Erythroblast (primary cell): ENCODE data around the gene STK10.

ENCODE experiments used
- GATA1 ChIP-seq: IDR thresholded peaks from 2 replicates; pipeline ENCODE4 v1.6.1; 2011; ENCODE audit warnings: low read depth, mild to moderate bottlenecking, control low read depth, low read length, moderate library complexity
- POLR2A ChIP-seq: IDR thresholded peaks from 2 replicates; pipeline ENCODE4 v1.6.1; 2011; ENCODE audit warnings: mild to moderate bottlenecking, low read length

DNA sequence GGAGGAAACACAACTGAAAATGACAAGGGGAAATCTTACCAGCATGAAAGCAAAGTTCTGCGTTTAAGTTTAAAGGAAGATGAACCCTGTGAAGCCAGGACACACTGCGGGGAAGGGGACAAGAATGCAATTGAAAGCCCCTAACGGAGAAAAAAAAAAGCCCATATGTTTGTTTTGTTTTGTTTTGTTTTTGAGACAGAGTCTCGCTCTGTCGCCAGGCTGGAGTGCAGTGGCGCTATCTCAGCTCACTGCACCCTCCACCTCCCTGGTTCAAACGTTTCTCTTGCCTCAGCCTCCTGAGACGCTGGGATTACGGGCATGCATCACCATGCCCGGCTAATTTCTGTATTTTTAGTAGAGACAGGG, 2.9 kb downstream of the STK10 start:
- TF ChIP-seq POLR2A (no peak), GATA1 (no peak)
